OCI-LY7 (cell line): ENCODE results near the gene XRN1. TPM values are rescaled to one million over a fixed set of nuclear protein-coding genes. Genes with fewer than 3 reads are reported as not detected.

ENCODE experiments used
- BruUV-seq: library from RNA; stranded (reverse); fragments of 400-500 nt; replicated peaks from 2 replicates; lab custom pipeline; 2021; lab: Mats Ljungman, UMichigan
- CTCF ChIA-PET: fragments of 300-600 bp; sonication (Branson Sonifier 250); formaldehyde crosslinking; loops from one replicate; lab custom pipeline; 2022; ENCODE audit warnings: antibody characterized with exemption; ENCODE audit not compliant: unreplicated experiment; lab: Charles Lee
- POLR2A ChIA-PET: fragments of 300-600 bp; sonication (Branson Sonifier 250); formaldehyde crosslinking; loops from one replicate; lab custom pipeline; 2022; ENCODE audit warnings: antibody characterized with exemption; lab: Charles Lee
- DNase-seq: peaks from one replicate; pipeline ENCODE4 v3.0.0-alpha.2; 2015; ENCODE audit warnings: low spot score
- H2AFZ ChIP-seq: fragments of 200-600 bp; sonication (generic), shearing (Covaris generic); 2 replicates; pipeline ENCODE4 v1.6.1; 2014; ENCODE audit warnings: mild to moderate bottlenecking, antibody characterized with exemption, low read length, moderate library complexity
- H3K27ac ChIP-seq: fragments of 200-600 bp; sonication (generic); 2 replicates; pipeline ENCODE4 v1.5.1; 2014; ENCODE audit warnings: mixed run types, low read depth, mild to moderate bottlenecking, moderate library complexity, low read length, inconsistent platforms; ENCODE audit not compliant: poor library complexity, severe bottlenecking
- H3K36me3 ChIP-seq: fragments of 200-600 bp; sonication (generic); 2 replicates; pipeline ENCODE4 v1.6.1; 2014; ENCODE audit warnings: mild to moderate bottlenecking, antibody characterized with exemption, low read length, moderate library complexity, mixed read lengths; ENCODE audit not compliant: insufficient read depth
- H3K4me1 ChIP-seq: fragments of 200-600 bp; sonication (generic); 2 replicates; pipeline ENCODE4 v1.5.1; 2014; ENCODE audit warnings: mild to moderate bottlenecking, low read length; ENCODE audit not compliant: insufficient read depth, poor library complexity, severe bottlenecking
- H3K4me2 ChIP-seq: fragments of 200-600 bp; sonication (generic); 2 replicates; pipeline ENCODE4 v1.6.1; 2014; ENCODE audit warnings: mild to moderate bottlenecking, low read length
- H3K4me3 ChIP-seq: fragments of 200-600 bp; sonication (generic); 2 replicates; pipeline ENCODE4 v1.5.1; 2014; ENCODE audit warnings: mild to moderate bottlenecking, low read depth, low read length; ENCODE audit not compliant: poor library complexity, severe bottlenecking
- H3K79me2 ChIP-seq: fragments of 200-600 bp; sonication (generic); 2 replicates; pipeline ENCODE4 v1.6.1; 2016; ENCODE audit warnings: low read depth, mild to moderate bottlenecking, low read length, moderate library complexity, mixed read lengths; ENCODE audit not compliant: insufficient read depth
- H3K9me2 ChIP-seq: fragments of 200-600 bp; sonication (generic); 2 replicates; pipeline ENCODE4 v1.6.1; 2016; ENCODE audit warnings: mild to moderate bottlenecking, low read length, mixed read lengths; ENCODE audit not compliant: insufficient read depth
- H3K9me3 ChIP-seq: fragments of 200-600 bp; sonication (generic); 2 replicates; pipeline ENCODE4 v1.6.1; 2014; ENCODE audit warnings: mild to moderate bottlenecking, mixed run types, low read length, mixed read lengths
- H4K20me1 ChIP-seq: fragments of 200-600 bp; sonication (generic); 2 replicates; pipeline ENCODE4 v1.6.1; 2014; ENCODE audit warnings: mild to moderate bottlenecking, antibody characterized with exemption, low read length, moderate library complexity, mixed read lengths; ENCODE audit not compliant: insufficient read depth
- EZH2phosphoT487 ChIP-seq: fragments of 200-600 bp; sonication (generic); IDR thresholded peaks from 2 replicates; pipeline ENCODE4 v1.6.1; 2018; ENCODE audit warnings: low read depth, borderline replicate concordance, mild to moderate bottlenecking, mixed run types, antibody characterized with exemption, low read length, moderate library complexity, mixed read lengths
- intact Hi-C: fragments of 100-400 bp; cut with micrococcal nuclease; formaldehyde crosslinking; loops from one replicate; pipeline ENCODE4 v1.10.0; 2022; ENCODE audit not compliant: unreplicated experiment
- total RNA-seq, 2 experiments: library from RNA; depleted of rRNA in 1 of 2; stranded (reverse); fragments of >200 nt in 1 of 2; shearing (Covaris generic) in 1 of 2; gene quantifications; 2 replicates each; pipeline ENCODE4 v1.2.3, GENCODE V29; 2014 to 2022
- TF ChIP-seq, protein P1 (sequence below): fragments of 200-600 bp; sonication (generic); conservative IDR thresholded peaks from 2 replicates; pipeline ENCODE4 v1.5.1; 2014; ENCODE audit warnings: mild to moderate bottlenecking, antibody characterized with exemption, low read length, moderate library complexity, mixed read lengths

Gene XRN1
- total RNA-seq, 2 experiments from 2014 or later: 36.6 to 43.6 TPM

DNA sequence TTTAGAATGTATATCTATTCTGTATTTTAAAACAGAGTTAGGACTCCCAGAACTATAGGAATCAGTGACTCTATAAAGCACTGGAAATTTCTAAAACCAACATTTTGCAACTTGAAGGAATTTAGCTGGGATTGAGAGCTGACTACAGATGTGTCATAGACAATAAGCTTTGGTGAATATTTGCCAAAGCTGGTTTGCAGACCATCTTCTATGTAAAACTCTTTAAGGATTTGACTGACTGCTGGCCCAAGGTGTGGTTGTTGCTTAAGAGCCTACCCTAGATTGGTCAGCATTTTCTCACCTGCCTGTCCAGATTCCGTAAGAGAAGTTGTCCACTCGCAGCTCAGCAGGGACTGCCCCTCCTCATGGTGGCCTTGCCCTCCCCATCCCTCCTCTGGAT lies 149.2 kb downstream of the XRN1 start:
- Histone ChIP-seq H3K4me2 (no peak overlapping the region), H3K4me3 (no peak overlapping the region), H4K20me1 (no peaks in the 10 kb centered on the region), H3K79me2 (no peaks in the 10 kb centered on the region), H3K9me3 (no peaks in the 10 kb centered on the region), H3K9me2 (no peaks in the 10 kb centered on the region), H3K36me3 (no peaks in the 10 kb centered on the region), H3K4me1 (no peaks in the 10 kb centered on the region), H2AFZ (no peak overlapping the region), H3K27ac (no peak overlapping the region)
- CTCF ChIA-PET: no interaction called here
- intact Hi-C loops: no loop called here
- POLR2A ChIA-PET: no interaction called here
- no TSS peak for BruUV-seq
- DNase-seq: no peak
- TF ChIP-seq EZH2phosphoT487: no peak
- TF ChIP-seq, protein P1, sequence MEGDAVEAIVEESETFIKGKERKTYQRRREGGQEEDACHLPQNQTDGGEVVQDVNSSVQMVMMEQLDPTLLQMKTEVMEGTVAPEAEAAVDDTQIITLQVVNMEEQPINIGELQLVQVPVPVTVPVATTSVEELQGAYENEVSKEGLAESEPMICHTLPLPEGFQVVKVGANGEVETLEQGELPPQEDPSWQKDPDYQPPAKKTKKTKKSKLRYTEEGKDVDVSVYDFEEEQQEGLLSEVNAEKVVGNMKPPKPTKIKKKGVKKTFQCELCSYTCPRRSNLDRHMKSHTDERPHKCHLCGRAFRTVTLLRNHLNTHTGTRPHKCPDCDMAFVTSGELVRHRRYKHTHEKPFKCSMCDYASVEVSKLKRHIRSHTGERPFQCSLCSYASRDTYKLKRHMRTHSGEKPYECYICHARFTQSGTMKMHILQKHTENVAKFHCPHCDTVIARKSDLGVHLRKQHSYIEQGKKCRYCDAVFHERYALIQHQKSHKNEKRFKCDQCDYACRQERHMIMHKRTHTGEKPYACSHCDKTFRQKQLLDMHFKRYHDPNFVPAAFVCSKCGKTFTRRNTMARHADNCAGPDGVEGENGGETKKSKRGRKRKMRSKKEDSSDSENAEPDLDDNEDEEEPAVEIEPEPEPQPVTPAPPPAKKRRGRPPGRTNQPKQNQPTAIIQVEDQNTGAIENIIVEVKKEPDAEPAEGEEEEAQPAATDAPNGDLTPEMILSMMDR: no peak

DNA sequence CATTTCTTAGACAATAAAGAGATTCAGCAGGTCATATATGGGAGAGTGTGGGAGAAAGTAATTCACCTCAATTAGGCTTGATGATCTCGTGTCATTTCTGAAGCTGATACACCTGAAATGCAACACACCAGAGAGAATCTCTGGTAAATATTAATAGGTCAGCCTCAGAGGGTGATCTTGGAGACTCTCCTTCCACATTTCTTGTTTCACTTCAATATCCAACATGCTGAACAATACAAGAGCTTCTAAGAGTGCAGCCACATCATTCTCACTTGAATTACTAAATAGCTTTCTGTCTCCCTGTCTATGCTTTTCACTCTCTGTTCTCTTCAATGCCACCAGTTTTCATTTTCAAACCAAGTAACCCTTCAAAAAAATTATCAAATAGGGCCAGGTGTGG lies 151.3 kb downstream of the XRN1 start:
- ChIA-PET POLR2A (interaction anchor here (0.6 to 1.1 kb wide), 2 partner anchors 252 to 403 kb away, joined by 3 to 5 read pairs; no protein-coding TSS in a partner anchor), CTCF (no interaction called here)
- no peaks in the 10 kb centered on the region for H3K9me3 ChIP-seq
- no peaks in the 10 kb centered on the region for H3K4me1 ChIP-seq
- H3K9me2 ChIP-seq: no peaks in the 10 kb centered on the region
- no peak for DNase-seq
- TF ChIP-seq, protein P1: no peak
- no peak for TF ChIP-seq EZH2phosphoT487
- H3K27ac ChIP-seq: no peak overlapping the region
- no peak overlapping the region for H2AFZ ChIP-seq
- intact Hi-C loops: no loop called here
- H4K20me1 ChIP-seq: no peaks in the 10 kb centered on the region
- H3K4me2 ChIP-seq: no peak overlapping the region
- no peaks in the 10 kb centered on the region for H3K79me2 ChIP-seq
- H3K4me3 ChIP-seq: no peak overlapping the region
- BruUV-seq: no TSS peak
- H3K36me3 ChIP-seq: no peaks in the 10 kb centered on the region

DNA sequence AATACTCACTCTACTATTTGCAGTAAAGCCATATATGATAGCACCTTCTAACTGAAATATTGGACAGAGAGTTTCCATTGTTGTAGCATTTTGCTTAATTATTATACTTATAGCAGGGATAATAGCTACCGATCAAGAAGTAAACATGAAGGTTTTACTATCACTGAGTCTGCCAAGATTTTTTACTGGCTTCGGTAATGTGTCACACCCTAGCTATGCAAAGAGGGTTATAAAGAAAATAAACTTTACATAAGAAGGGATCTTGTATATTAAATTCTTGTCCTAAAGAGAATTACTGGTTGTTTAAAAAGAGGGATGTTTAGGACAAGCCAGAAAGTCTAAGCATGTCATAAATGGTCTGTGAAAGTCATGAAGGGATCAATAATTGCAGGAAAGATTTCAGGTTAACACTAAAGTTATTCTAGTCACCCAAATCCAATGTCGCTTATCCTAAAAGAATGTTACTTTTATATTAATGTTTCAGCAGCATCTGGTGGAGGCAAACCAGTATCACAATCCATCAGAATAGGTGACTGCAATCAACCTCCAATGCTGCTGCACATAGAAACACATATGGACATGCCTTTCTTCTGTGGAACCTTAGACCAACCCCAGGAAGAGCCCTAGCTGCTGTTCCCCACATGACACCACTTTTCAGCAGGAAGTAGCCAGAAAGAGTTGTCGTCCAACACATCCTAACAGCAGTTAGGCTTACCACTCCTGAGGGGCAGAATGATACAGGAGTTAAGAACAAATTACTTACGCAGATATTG lies 159.8 kb downstream of the XRN1 start:
- no peak for TF ChIP-seq EZH2phosphoT487
- TF ChIP-seq, protein P1: no peak
- no peaks in the 10 kb centered on the region for H3K36me3 ChIP-seq
- H3K4me1 ChIP-seq: no peaks in the 10 kb centered on the region
- POLR2A ChIA-PET: interaction anchor here (0.9 kb wide), 1 partner anchor 26 kb away, joined by 4 read pairs; no protein-coding TSS in a partner anchor
- BruUV-seq: no TSS peak
- no peak overlapping the region for H3K27ac ChIP-seq
- H2AFZ ChIP-seq: no peak overlapping the region
- CTCF ChIA-PET: no interaction called here
- no peaks in the 10 kb centered on the region for H3K79me2 ChIP-seq
- H4K20me1 ChIP-seq: no peaks in the 10 kb centered on the region
- H3K4me2 ChIP-seq: no peak overlapping the region
- no peaks in the 10 kb centered on the region for H3K9me2 ChIP-seq
- H3K9me3 ChIP-seq: peaks cover 33% of the 10 kb centered on the region
- no peak overlapping the region for H3K4me3 ChIP-seq
- intact Hi-C loops: loop anchor here (1.0 to 10.0 kb wide), 2 partner anchors 25 to 553 kb away; partner anchors contain the start of gene RNF7
- DNase-seq: peak; percentile 28
